ENCODE data around the gene ZNF512B.

Gene ZNF512B

DNA sequence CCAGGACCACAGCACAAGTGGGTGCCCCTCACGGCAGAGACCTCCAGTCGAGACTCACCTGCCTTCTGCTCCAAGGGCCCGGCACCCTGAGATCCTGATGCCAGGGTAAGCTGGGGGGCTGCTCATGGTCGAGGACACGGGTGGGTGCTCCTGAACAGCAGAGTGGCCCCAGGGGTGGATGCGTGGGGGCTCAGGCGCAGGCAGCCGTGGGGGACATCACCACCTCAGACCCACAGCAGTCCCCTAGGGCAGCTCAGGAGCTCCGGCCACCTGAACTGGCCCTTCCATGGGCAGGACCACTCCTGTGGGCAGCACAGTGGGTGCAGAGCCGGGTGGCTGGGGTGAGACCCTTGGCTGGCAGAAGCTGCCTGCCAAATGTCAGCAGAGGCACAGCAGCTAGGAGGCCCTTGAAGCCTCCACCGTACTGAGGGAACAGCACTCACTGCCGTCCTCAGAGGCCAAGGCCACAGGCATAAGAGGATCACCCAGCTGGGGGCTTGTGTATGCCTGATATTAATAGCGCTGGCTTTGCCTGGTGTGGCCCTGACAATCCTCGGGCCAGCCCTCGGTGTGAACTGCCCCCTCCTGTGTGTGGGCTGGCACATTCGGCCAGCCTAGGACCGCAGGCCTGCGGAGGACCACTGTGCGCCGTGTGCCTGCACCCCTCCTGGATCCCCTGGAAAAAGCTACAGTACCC, 18.9 kb downstream of the ZNF512B start:
- H4K20me1 ChIP-seq (ENCODE audit: control insufficient read depth, insufficient read depth, low read depth, low read length) = peaks cover 26% of the 10 kb centered on the region
- H3K27me3 ChIP-seq (ENCODE audit: control insufficient read depth, low read length) = no peaks in the 10 kb centered on the region
- H3F3A ChIP-seq (ENCODE audit: control insufficient read depth, insufficient read depth) = peaks cover 11% of the 10 kb centered on the region; the same call in 1 of the 2 replicates
- peaks cover 4% of the 10 kb centered on the region; the same call in 1 of the 2 replicates for H3K36me3 ChIP-seq (ENCODE audit: control insufficient read depth, low read length)
- H3K27ac ChIP-seq (ENCODE audit: low read depth, low read length) = no peak overlapping the region
- H3K4me3 ChIP-seq (ENCODE audit: low read length) = no peak overlapping the region
- TF ChIP-seq EZH2phosphoT487 (IDR thresholded peaks at IDR 0.05; ENCODE audit: borderline replicate concordance, low read length) = no peak
- TF ChIP-seq, protein P1, sequence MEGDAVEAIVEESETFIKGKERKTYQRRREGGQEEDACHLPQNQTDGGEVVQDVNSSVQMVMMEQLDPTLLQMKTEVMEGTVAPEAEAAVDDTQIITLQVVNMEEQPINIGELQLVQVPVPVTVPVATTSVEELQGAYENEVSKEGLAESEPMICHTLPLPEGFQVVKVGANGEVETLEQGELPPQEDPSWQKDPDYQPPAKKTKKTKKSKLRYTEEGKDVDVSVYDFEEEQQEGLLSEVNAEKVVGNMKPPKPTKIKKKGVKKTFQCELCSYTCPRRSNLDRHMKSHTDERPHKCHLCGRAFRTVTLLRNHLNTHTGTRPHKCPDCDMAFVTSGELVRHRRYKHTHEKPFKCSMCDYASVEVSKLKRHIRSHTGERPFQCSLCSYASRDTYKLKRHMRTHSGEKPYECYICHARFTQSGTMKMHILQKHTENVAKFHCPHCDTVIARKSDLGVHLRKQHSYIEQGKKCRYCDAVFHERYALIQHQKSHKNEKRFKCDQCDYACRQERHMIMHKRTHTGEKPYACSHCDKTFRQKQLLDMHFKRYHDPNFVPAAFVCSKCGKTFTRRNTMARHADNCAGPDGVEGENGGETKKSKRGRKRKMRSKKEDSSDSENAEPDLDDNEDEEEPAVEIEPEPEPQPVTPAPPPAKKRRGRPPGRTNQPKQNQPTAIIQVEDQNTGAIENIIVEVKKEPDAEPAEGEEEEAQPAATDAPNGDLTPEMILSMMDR (IDR thresholded peaks at IDR 0.05; ENCODE audit: low read depth, low read length, poor library complexity, severe bottlenecking) = no peak
- peaks cover 97% of the 10 kb centered on the region for H3K79me2 ChIP-seq (ENCODE audit: control insufficient read depth, low read length)
- no peak overlapping the region for H3K4me2 ChIP-seq (ENCODE audit: low read length)
- H3K4me1 ChIP-seq (ENCODE audit: control insufficient read depth, low read length) = peaks cover 30% of the 10 kb centered on the region
- no peaks in the 10 kb centered on the region for H3K9me2 ChIP-seq (replicated peaks; ENCODE audit: control insufficient read depth, low read length)
- H3K9me3 ChIP-seq (ENCODE audit: control insufficient read depth, insufficient read depth, low read length) = no peaks in the 10 kb centered on the region

DNA sequence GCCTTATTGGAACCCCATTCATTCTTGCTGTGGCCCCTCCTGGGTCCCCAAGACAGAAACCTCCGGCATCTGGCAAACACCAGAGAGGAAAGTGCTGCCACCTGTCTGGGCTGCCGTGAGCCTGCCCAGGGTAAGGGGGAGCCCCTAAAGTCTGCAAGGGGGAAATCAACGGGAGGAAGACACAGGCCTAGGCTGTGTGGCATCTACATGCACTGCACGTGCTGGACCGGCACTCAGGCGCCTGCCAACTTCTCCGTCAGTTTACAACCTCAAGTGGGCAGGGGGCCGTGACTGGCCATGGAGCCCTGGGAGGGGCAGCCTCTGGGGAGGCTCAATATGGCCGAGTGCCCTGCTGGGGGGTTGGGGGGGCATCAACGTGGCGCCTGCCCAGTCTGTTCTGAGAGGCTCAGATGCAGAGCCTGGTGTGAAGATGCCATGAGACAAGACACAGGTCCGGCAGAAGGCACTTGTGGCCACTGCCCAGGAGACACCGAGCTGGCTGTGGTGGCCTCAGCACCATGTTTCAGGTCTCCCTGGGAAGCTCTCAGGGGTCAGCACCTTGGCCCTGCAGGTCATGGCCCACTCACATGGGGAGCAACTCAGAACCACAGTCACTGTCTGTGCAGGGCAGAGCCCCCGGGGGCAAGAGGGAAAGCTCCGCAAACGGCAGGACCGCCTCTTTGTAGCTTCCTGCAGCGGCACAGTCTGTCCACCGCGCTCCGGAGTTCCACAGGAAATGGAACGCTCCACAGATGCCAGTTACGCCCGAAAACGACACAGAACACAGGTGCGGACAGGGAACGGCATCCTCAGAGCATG, 21.9 kb downstream of the ZNF512B start:
- H4K20me1 ChIP-seq (ENCODE audit: control insufficient read depth, insufficient read depth, low read depth, low read length) = peaks cover 15% of the 10 kb centered on the region; the same call in 1 of the 2 replicates
- no peak overlapping the region for H3K27ac ChIP-seq (ENCODE audit: low read depth, low read length)
- no peak overlapping the region for H3K4me2 ChIP-seq (ENCODE audit: low read length)

GRCh38 chr20:63946986-63947637, 22.6 kb downstream of the ZNF512B start:
- Histone ChIP-seq H3K79me2 (ENCODE audit: control insufficient read depth, low read length) (peaks cover 69% of the 10 kb centered on the region), H3K4me1 (ENCODE audit: control insufficient read depth, low read length) (peaks cover 22% of the 10 kb centered on the region), H4K20me1 (ENCODE audit: control insufficient read depth, insufficient read depth, low read depth, low read length) (peaks cover 15% of the 10 kb centered on the region; the same call in 1 of the 2 replicates)

More for the DNA sequence above, 21.9 kb downstream of the ZNF512B start:
- Histone ChIP-seq H3K36me3 (ENCODE audit: control insufficient read depth, low read length) (peaks cover 30% of the 10 kb centered on the region), H3K79me2 (ENCODE audit: control insufficient read depth, low read length) (peaks cover 76% of the 10 kb centered on the region), H3K4me3 (ENCODE audit: low read length) (no peak overlapping the region), H3K9me2 (replicated peaks; ENCODE audit: control insufficient read depth, low read length) (no peaks in the 10 kb centered on the region), H3F3A (ENCODE audit: control insufficient read depth, insufficient read depth) (peaks cover 11% of the 10 kb centered on the region; the same call in 1 of the 2 replicates), H3K27me3 (ENCODE audit: control insufficient read depth, low read length) (no peaks in the 10 kb centered on the region), H3K9me3 (ENCODE audit: control insufficient read depth, insufficient read depth, low read length) (no peaks in the 10 kb centered on the region), H3K4me1 (ENCODE audit: control insufficient read depth, low read length) (peaks cover 18% of the 10 kb centered on the region)
- TF ChIP-seq, protein P1 (IDR thresholded peaks at IDR 0.05; ENCODE audit: low read depth, low read length, poor library complexity, severe bottlenecking) = no peak
- TF ChIP-seq EZH2phosphoT487 (IDR thresholded peaks at IDR 0.05; ENCODE audit: borderline replicate concordance, low read length) = no peak

More at GRCh38 chr20:63946986-63947637, 22.6 kb downstream of the ZNF512B start:
- Histone ChIP-seq H3K27me3 (ENCODE audit: control insufficient read depth, low read length) (no peaks in the 10 kb centered on the region), H3K4me2 (ENCODE audit: low read length) (no peak overlapping the region), H3K9me2 (replicated peaks; ENCODE audit: control insufficient read depth, low read length) (no peaks in the 10 kb centered on the region), H3K27ac (ENCODE audit: low read depth, low read length) (no peak overlapping the region), H3K9me3 (ENCODE audit: control insufficient read depth, insufficient read depth, low read length) (no peaks in the 10 kb centered on the region), H3K36me3 (ENCODE audit: control insufficient read depth, low read length) (peaks cover 35% of the 10 kb centered on the region), H3F3A (ENCODE audit: control insufficient read depth, insufficient read depth) (peaks cover 11% of the 10 kb centered on the region; the same call in 1 of the 2 replicates), H3K4me3 (ENCODE audit: low read length) (no peak overlapping the region)
- TF ChIP-seq, protein P1 (IDR thresholded peaks at IDR 0.05; ENCODE audit: low read depth, low read length, poor library complexity, severe bottlenecking) = no peak
- no peak for TF ChIP-seq EZH2phosphoT487 (IDR thresholded peaks at IDR 0.05; ENCODE audit: borderline replicate concordance, low read length)
